ENCODE data around the gene SNTG2. TPM values are rescaled to one million over a fixed set of nuclear protein-coding genes. Genes with fewer than 3 reads are reported as not detected.

The SNTG2 gene
- total and polyA plus RNA-seq, 4 donors = 1.5 to 4.2 (median 1.9) TPM

DNA sequence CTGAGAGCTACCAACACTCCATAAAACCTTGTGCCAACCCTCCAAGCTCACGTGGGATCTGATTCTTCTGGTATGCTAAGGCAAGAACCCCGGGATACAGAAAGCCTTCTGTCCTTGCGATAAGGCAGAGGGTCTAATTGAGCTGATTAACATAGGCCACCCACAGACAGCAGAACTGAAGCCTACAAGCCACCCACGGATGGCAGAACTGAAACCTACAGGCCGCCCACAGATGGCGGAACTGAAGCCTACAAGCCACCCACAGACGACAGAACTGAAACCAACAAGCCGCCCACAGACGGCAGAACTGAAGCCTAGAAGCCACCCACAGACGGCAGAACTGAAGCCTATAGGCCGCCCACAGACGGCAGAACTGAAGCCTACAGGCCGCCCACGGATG is 216.3 kb downstream of the SNTG2 start:
- Histone ChIP-seq H3K4me1 (ENCODE audit: control insufficient read depth, insufficient read depth, low read length) (peaks cover 9% of the 10 kb centered on the region), H3K4me3 (ENCODE audit: low read depth, low read length) (no peak overlapping the region), H3K9me3 (ENCODE audit: control insufficient read depth, insufficient read depth, low read length) (no peaks in the 10 kb centered on the region), H3K27me3 (ENCODE audit: control insufficient read depth, insufficient read depth, low read length) (no peaks in the 10 kb centered on the region), H3K27ac (ENCODE audit: low read depth, low read length) (no peak overlapping the region), H3K36me3 (ENCODE audit: control insufficient read depth, insufficient read depth, low read length) (no peaks in the 10 kb centered on the region)
- WGBS (ENCODE audit: insufficient coverage) = 94% methylated on average over 14 of the region's 14 CpGs
- DNase-seq (ENCODE audit: low read depth in 4 of 6, low spot score in 6 of 6) = no peak

DNA sequence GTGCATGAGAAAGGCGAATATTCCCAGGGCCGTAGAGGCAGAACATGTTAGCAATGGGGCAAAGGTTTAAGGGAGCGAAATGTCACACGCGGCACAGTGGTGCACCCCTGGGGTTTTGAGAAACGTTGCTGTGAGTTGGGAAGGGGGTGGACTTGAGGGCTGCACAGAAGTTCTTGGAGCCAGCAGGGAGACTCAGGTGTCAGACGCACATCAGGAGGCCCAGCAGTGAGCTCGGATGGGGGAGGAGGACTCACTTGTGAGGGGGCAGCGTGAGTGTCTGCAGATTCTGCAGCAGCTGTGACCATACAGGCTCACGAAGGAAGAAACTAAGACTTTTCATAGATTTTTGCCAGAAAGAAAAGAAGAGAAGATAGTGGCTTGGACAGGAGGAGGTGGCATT is 218.2 kb downstream of the SNTG2 start:
- Histone ChIP-seq H3K4me1 (ENCODE audit: control insufficient read depth, insufficient read depth, low read length) (peaks cover 9% of the 10 kb centered on the region), H3K27ac (ENCODE audit: low read depth, low read length) (no peak overlapping the region), H3K36me3 (ENCODE audit: control insufficient read depth, insufficient read depth, low read length) (no peaks in the 10 kb centered on the region), H3K9me3 (ENCODE audit: control insufficient read depth, insufficient read depth, low read length) (no peaks in the 10 kb centered on the region), H3K4me3 (ENCODE audit: low read depth, low read length) (no peak overlapping the region), H3K27me3 (ENCODE audit: control insufficient read depth, insufficient read depth, low read length) (no peaks in the 10 kb centered on the region)
- 70% methylated on average over 10 of the region's 10 CpGs for WGBS (ENCODE audit: insufficient coverage)
- no peak for DNase-seq (ENCODE audit: low read depth in 4 of 6, low spot score in 6 of 6)

DNA sequence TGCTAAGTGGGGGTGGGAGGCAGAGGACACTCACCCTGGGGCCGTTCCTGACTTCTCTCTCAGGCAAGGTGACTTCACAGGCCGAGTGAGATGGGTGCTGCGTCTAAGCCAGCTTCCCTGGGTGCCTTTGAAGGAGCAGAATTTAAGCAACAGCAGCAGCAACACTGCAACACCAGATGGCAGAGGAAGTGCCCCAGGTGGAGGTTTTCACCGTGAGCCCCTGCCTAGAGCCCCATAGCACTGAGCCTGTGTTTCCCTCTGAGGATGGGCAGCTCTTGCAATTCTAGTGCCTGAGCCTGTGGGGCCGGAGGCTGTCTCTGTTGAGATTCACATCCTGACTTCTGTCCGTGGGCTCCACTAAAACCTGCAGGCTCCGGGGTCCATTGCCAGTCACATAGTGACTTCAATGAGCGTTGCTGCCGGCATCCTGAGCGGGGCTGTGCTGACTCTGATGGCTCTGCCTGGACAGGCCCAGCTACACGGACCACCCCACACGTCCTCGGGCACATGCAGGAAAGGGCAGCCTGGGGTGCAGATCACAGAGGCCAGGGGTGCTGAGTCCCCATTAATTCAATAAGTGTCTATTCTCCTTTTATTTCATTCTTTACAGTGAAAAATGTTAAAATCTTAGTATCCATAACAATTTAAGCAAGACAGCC is 218.8 kb downstream of the SNTG2 start:
- no peak overlapping the region for H3K4me3 ChIP-seq (ENCODE audit: low read depth, low read length)
- WGBS (ENCODE audit: insufficient coverage) = 72% methylated on average over 13 of the region's 13 CpGs

DNA sequence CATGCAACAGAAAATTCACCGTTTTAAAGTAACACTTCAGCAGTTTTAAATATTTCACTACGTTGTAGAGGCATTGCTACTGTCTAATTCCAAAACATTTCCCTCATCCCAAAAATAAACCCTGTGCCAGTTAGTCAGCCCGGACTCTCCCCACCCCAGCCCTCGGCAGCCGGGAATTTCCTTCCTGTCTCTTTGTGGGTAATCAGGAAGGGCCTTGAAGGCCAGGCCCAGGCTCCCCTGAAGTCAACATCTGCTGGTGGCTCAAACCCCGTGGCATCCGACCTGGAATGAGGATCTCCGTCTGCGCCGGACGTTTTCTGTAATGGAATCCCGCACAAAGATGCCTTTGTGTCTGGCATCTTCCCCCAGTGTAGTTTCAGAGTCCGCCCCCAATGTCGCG is 219.6 kb downstream of the SNTG2 start:
- peaks cover 9% of the 10 kb centered on the region for H3K4me1 ChIP-seq (ENCODE audit: control insufficient read depth, insufficient read depth, low read length)
- no peaks in the 10 kb centered on the region for H3K36me3 ChIP-seq (ENCODE audit: control insufficient read depth, insufficient read depth, low read length)
- DNase-seq (ENCODE audit: low read depth in 4 of 6, low spot score in 6 of 6) = peak in 1 of 6 donors; percentile 17
- no peaks in the 10 kb centered on the region for H3K9me3 ChIP-seq (ENCODE audit: control insufficient read depth, insufficient read depth, low read length)
- no peak overlapping the region for H3K27ac ChIP-seq (ENCODE audit: low read depth, low read length)
- no peak overlapping the region for H3K4me3 ChIP-seq (ENCODE audit: low read depth, low read length)
- WGBS (ENCODE audit: insufficient coverage) = 57% methylated on average over 10 of the region's 15 CpGs
- no peaks in the 10 kb centered on the region for H3K27me3 ChIP-seq (ENCODE audit: control insufficient read depth, insufficient read depth, low read length)

More for the DNA sequence above, 218.8 kb downstream of the SNTG2 start:
- Histone ChIP-seq H3K27me3 (ENCODE audit: control insufficient read depth, insufficient read depth, low read length) (no peaks in the 10 kb centered on the region), H3K36me3 (ENCODE audit: control insufficient read depth, insufficient read depth, low read length) (no peaks in the 10 kb centered on the region), H3K27ac (ENCODE audit: low read depth, low read length) (no peak overlapping the region), H3K4me1 (ENCODE audit: control insufficient read depth, insufficient read depth, low read length) (peaks cover 9% of the 10 kb centered on the region), H3K9me3 (ENCODE audit: control insufficient read depth, insufficient read depth, low read length) (no peaks in the 10 kb centered on the region)
- no peak for DNase-seq (ENCODE audit: low read depth in 4 of 6, low spot score in 6 of 6)

DNA sequence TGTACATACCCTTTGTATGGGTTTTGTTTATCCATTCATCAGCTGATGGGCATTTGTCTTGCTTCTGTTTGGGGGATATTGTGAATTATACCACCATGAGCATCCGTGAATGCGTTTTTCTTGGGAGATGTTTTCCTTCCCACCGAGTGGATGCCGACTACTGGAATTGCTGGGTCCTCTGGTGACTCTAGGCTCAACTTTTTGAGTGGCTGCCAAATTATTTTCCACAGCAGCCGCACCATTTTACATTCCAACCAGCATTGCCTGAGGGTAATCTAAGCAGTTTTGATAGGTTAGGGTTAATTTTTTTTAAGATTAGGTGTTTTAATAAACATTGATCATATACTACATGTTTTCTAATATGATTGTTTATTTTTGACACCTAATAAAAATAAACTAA is 220.1 kb downstream of the SNTG2 start:
- Histone ChIP-seq H3K27ac (ENCODE audit: low read depth, low read length) (no peak overlapping the region), H3K27me3 (ENCODE audit: control insufficient read depth, insufficient read depth, low read length) (no peaks in the 10 kb centered on the region), H3K4me3 (ENCODE audit: low read depth, low read length) (no peak overlapping the region), H3K36me3 (ENCODE audit: control insufficient read depth, insufficient read depth, low read length) (no peaks in the 10 kb centered on the region), H3K4me1 (ENCODE audit: control insufficient read depth, insufficient read depth, low read length) (peaks cover 9% of the 10 kb centered on the region), H3K9me3 (ENCODE audit: control insufficient read depth, insufficient read depth, low read length) (no peaks in the 10 kb centered on the region)
- WGBS (ENCODE audit: insufficient coverage) = no CpG with 5 or more reads among the region's 5 CpGs
- DNase-seq (ENCODE audit: low read depth in 4 of 6, low spot score in 6 of 6) = no peak

DNA sequence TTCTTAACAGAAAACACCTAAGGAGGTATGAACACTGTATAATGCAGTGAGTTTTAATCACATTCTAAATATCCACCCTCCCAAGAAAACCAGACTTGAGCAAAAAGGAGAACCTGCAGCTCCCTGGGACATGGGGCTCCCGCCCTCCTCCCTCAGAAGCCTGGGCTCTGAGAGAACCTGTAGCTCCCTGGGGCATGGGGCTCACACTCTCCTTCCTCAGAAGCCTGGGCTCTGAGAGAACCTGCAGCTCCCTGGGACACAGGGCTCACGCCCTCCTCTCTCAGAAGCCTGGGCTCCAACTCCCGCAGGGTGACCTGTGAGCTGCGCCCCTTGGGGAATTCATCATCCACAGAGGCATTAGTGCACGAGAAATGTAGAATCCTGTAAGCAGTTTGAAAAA is 222.9 kb downstream of the SNTG2 start:
- Histone ChIP-seq H3K36me3 (ENCODE audit: control insufficient read depth, insufficient read depth, low read length) (no peaks in the 10 kb centered on the region), H3K4me3 (ENCODE audit: low read depth, low read length) (no peak overlapping the region), H3K27ac (ENCODE audit: low read depth, low read length) (no peak overlapping the region), H3K9me3 (ENCODE audit: control insufficient read depth, insufficient read depth, low read length) (no peaks in the 10 kb centered on the region), H3K4me1 (ENCODE audit: control insufficient read depth, insufficient read depth, low read length) (peaks cover 9% of the 10 kb centered on the region), H3K27me3 (ENCODE audit: control insufficient read depth, insufficient read depth, low read length) (no peaks in the 10 kb centered on the region)
- no peak for DNase-seq (ENCODE audit: low read depth in 4 of 6, low spot score in 6 of 6)
- whole genome bisulfite sequencing (ENCODE audit: insufficient coverage) = 94% methylated on average over 2 of the region's 5 CpGs

DNA sequence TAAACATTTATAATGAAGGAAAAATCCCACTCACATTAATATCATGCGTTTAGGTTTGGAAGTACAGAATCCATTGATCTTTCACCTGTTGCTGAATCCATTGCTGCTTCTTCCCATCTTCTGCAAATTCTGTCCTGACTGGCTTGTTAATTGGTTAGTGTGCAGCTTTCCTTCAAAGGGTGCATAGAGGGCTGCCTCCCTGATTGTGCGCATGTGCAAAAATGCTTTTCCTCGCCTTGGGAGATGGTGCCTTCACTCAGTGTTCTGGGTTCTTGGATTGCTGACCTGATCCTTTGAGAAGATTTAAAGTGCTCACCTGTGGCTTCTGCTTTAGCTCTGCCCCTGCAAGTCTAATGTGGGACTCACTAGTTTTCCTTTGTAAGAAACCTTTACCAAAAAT is 231.2 kb downstream of the SNTG2 start:
- Histone ChIP-seq H3K27me3 (ENCODE audit: control insufficient read depth, insufficient read depth, low read length) (peaks cover 2% of the 10 kb centered on the region), H3K4me1 (ENCODE audit: control insufficient read depth, insufficient read depth, low read length) (no peaks in the 10 kb centered on the region), H3K9me3 (ENCODE audit: control insufficient read depth, insufficient read depth, low read length) (no peaks in the 10 kb centered on the region), H3K36me3 (ENCODE audit: control insufficient read depth, insufficient read depth, low read length) (no peaks in the 10 kb centered on the region), H3K4me3 (ENCODE audit: low read depth, low read length) (no peak overlapping the region), H3K27ac (ENCODE audit: low read depth, low read length) (no peak overlapping the region)
- WGBS (ENCODE audit: insufficient coverage) = 96% methylated on average over 2 of the region's 3 CpGs
- no peak for DNase-seq (ENCODE audit: low read depth in 4 of 6, low spot score in 6 of 6)

DNA sequence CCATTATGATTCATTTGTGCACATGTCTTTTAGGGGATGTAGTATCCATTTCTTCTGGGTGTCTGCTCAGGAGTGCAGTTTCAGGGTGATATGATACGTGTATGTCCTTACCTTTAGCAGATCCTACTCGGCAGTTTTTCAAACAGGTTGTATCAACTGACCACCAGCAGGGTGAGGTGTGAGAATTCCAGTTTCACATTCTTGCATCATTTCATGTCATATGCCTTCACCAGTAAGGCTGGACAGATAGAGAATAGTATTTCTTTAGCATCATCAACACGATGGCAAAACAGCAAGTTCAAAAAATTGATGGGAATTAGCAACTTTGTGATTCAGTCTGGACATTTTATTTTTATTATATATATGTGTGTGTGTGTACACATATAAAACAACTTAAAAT is 232.7 kb downstream of the SNTG2 start:
- DNase-seq (ENCODE audit: low read depth in 4 of 6, low spot score in 6 of 6) = no peak
- no peaks in the 10 kb centered on the region for H3K9me3 ChIP-seq (ENCODE audit: control insufficient read depth, insufficient read depth, low read length)
- no peak overlapping the region for H3K4me3 ChIP-seq (ENCODE audit: low read depth, low read length)
- no peaks in the 10 kb centered on the region for H3K36me3 ChIP-seq (ENCODE audit: control insufficient read depth, insufficient read depth, low read length)
- H3K27ac ChIP-seq (ENCODE audit: low read depth, low read length) = no peak overlapping the region
- no peaks in the 10 kb centered on the region for H3K4me1 ChIP-seq (ENCODE audit: control insufficient read depth, insufficient read depth, low read length)
- no CpG with 5 or more reads among the region's 3 CpGs for WGBS (ENCODE audit: insufficient coverage)
- peaks cover 2% of the 10 kb centered on the region for H3K27me3 ChIP-seq (ENCODE audit: control insufficient read depth, insufficient read depth, low read length)

DNA sequence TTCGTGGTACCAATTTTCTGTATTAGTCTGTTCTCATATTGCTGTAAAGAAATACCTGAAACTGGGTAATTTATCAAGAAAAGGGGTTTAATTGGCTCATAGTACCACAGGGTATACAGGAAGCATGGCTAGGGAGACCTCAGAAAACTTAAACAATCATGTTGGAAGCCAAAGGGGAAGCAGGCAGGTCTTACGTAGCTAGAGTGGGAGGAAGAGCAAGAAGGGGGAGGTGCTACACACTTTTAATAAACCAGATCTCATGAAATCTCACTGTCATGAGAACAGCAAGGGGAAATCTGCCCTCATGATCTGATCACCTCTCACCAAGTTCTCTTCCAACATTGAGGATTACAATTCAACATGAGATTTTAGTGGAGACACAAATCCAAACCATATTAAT is 235.8 kb downstream of the SNTG2 start:
- H3K4me3 ChIP-seq (ENCODE audit: low read depth, low read length) = no peak overlapping the region
- peaks cover 2% of the 10 kb centered on the region for H3K27me3 ChIP-seq (ENCODE audit: control insufficient read depth, insufficient read depth, low read length)
- no CpG with 5 or more reads among the region's 2 CpGs for WGBS (ENCODE audit: insufficient coverage)
- H3K27ac ChIP-seq (ENCODE audit: low read depth, low read length) = no peak overlapping the region
- no peaks in the 10 kb centered on the region for H3K36me3 ChIP-seq (ENCODE audit: control insufficient read depth, insufficient read depth, low read length)
- no peak for DNase-seq (ENCODE audit: low read depth in 4 of 6, low spot score in 6 of 6)
- no peaks in the 10 kb centered on the region for H3K4me1 ChIP-seq (ENCODE audit: control insufficient read depth, insufficient read depth, low read length)
- H3K9me3 ChIP-seq (ENCODE audit: control insufficient read depth, insufficient read depth, low read length) = no peaks in the 10 kb centered on the region

DNA sequence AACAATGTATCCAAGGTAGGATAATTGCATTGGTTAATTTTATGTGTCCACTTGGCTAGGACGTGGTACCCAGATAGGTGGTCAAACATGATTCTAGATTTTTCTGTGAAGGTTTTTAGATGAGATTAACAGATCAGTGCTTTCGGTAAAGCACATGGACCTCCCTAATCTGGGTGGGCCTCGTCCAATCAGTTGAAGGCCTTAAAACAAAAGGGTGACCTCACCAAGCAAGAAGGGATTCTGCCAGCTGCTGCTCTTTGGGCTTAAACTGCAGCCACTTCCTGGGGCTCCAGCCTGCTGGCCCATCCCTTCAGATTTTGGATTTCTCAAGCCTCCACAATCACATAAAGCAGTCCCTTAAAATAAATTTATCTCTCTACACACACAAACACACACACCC is 236.5 kb downstream of the SNTG2 start:
- H3K36me3 ChIP-seq (ENCODE audit: control insufficient read depth, insufficient read depth, low read length) = no peaks in the 10 kb centered on the region
- H3K27ac ChIP-seq (ENCODE audit: low read depth, low read length) = no peak overlapping the region
- no peaks in the 10 kb centered on the region for H3K4me1 ChIP-seq (ENCODE audit: control insufficient read depth, insufficient read depth, low read length)
- WGBS (ENCODE audit: insufficient coverage) = 85% methylated on average over 2 of the region's 3 CpGs
- H3K27me3 ChIP-seq (ENCODE audit: control insufficient read depth, insufficient read depth, low read length) = peaks cover 2% of the 10 kb centered on the region
- no peak for DNase-seq (ENCODE audit: low read depth in 4 of 6, low spot score in 6 of 6)
- no peaks in the 10 kb centered on the region for H3K9me3 ChIP-seq (ENCODE audit: control insufficient read depth, insufficient read depth, low read length)
- H3K4me3 ChIP-seq (ENCODE audit: low read depth, low read length) = no peak overlapping the region

Measured in spinal cord (tissue), 10 donors.